Fibroblast of skin of left quadriceps (primary cell): ENCODE results near the gene PTPMT1.
"Not testable (repeated sequence)": the region's sequence is repeated elsewhere in the genome, so short reads cannot be mapped to it uniquely, and the experiment has no call there.

Experiments used
- DNase-seq, 2 experiments: peaks; one replicate each; pipeline ENCODE4 v3.0.0-alpha.2; 2013; ENCODE audit warnings: low read depth in 2 of 2

The PTPMT1 gene

GRCh38 chr11:47546274-47546673, 19.1 kb upstream of the PTPMT1 start:
- not testable (repeated sequence) for DNase-seq

- no peak for DNase-seq
Observed at GRCh38 chr11:47550288-47551047, 14.9 kb upstream of the PTPMT1 start.

- no peak for DNase-seq
Observed at GRCh38 chr11:47551086-47551485, 14.3 kb upstream of the PTPMT1 start.

GRCh38 chr11:47552056-47552565, 13.3 kb upstream of the PTPMT1 start:
- DNase-seq, result no peak

GRCh38 chr11:47552566-47553405, 12.6 kb upstream of the PTPMT1 start, which contains the start of gene CELF1:
Gene CELF1, minus strand, starts transcription at chr11:47553132. Its CDS starts 53,609 bp downstream, at chr11:47499523.
- DNase-seq, result peak; percentile 78 to 80

GRCh38 chr11:47553406-47553743, 12.0 kb upstream of the PTPMT1 start:
- DNase-seq, result no peak

GRCh38 chr11:47557004-47557403, 8.4 kb upstream of the PTPMT1 start:
- not testable (repeated sequence) for DNase-seq

- DNase-seq, result no peak
Observed at GRCh38 chr11:47558695-47559094, 6.7 kb upstream of the PTPMT1 start.

- no peak for DNase-seq
Observed at GRCh38 chr11:47560426-47560825, 5.0 kb upstream of the PTPMT1 start.

GRCh38 chr11:47562393-47562792, 3.0 kb upstream of the PTPMT1 start:
- not testable (repeated sequence) for DNase-seq

- DNase-seq, result not testable (repeated sequence)
Observed at GRCh38 chr11:47564366-47564765, 1.0 kb upstream of the PTPMT1 start.

- no peak for DNase-seq
Observed at GRCh38 chr11:47564933-47565339, 463 bp upstream of the PTPMT1 start.

GRCh38 chr11:47566149-47566698, 825 bp downstream of the PTPMT1 start:
- no peak for DNase-seq

- no peak for DNase-seq
Observed at GRCh38 chr11:47569646-47570045, 4.2 kb downstream of the PTPMT1 start.

- DNase-seq, result no peak
Observed at GRCh38 chr11:47570651-47571356, 5.4 kb downstream of the PTPMT1 start.

- DNase-seq, result no peak
Observed at GRCh38 chr11:47571357-47571729, 5.9 kb downstream of the PTPMT1 start.

GRCh38 chr11:47571895-47572294, 6.5 kb downstream of the PTPMT1 start:
- no peak for DNase-seq

GRCh38 chr11:47572715-47573255, 7.4 kb downstream of the PTPMT1 start:
- DNase-seq, result no peak

- DNase-seq, result no peak
Observed at GRCh38 chr11:47573321-47573720, 7.9 kb downstream of the PTPMT1 start.

- no peak for DNase-seq
Observed at GRCh38 chr11:47577460-47578041, 12.2 kb downstream of the PTPMT1 start.
